ENCODE data around the gene OSBPL10.

Gene OSBPL10

GRCh38 chr3:31772758-31773473 is 208.1 kb downstream of the OSBPL10 start:
- DNase-seq (ENCODE audit: low spot score): no peak

- no peak for DNase-seq (ENCODE audit: low spot score)
Observed at GRCh38 chr3:31772272-31772671, 208.8 kb downstream of the OSBPL10 start.

- no peak for DNase-seq (ENCODE audit: low spot score)
Observed at GRCh38 chr3:31770822-31771326, 210.2 kb downstream of the OSBPL10 start.

- peak; percentile 44 for DNase-seq (ENCODE audit: low spot score)
Observed at GRCh38 chr3:31768479-31769125, 212.5 kb downstream of the OSBPL10 start.

- no peak for DNase-seq (ENCODE audit: low spot score)
Observed at GRCh38 chr3:31767920-31768319, 213.1 kb downstream of the OSBPL10 start.

GRCh38 chr3:31766669-31767068 is 214.4 kb downstream of the OSBPL10 start:
- no peak for DNase-seq (ENCODE audit: low spot score)

GRCh38 chr3:31765871-31766270 is 215.2 kb downstream of the OSBPL10 start:
- no peak for DNase-seq (ENCODE audit: low spot score)

GRCh38 chr3:31763731-31764130 is 217.3 kb downstream of the OSBPL10 start:
- DNase-seq (ENCODE audit: low spot score): no peak

- DNase-seq (ENCODE audit: low spot score): no peak
Observed at GRCh38 chr3:31762888-31763351, 218.1 kb downstream of the OSBPL10 start.

- no peak for DNase-seq (ENCODE audit: low spot score)
Observed at GRCh38 chr3:31762097-31762764, 218.8 kb downstream of the OSBPL10 start.

- DNase-seq (ENCODE audit: low spot score): no peak
Observed at GRCh38 chr3:31760654-31761053, 220.4 kb downstream of the OSBPL10 start.

- no peak for DNase-seq (ENCODE audit: low spot score)
Observed at GRCh38 chr3:31758322-31758965, 222.6 kb downstream of the OSBPL10 start.

- no peak for DNase-seq (ENCODE audit: low spot score)
Observed at GRCh38 chr3:31755926-31756658, 225.0 kb downstream of the OSBPL10 start.

GRCh38 chr3:31754575-31755278 is 226.3 kb downstream of the OSBPL10 start:
- DNase-seq (ENCODE audit: low spot score): no peak

- DNase-seq (ENCODE audit: low spot score): no peak
Observed at GRCh38 chr3:31753050-31753425, 228.0 kb downstream of the OSBPL10 start.

- no peak for DNase-seq (ENCODE audit: low spot score)
Observed at GRCh38 chr3:31752305-31753049, 228.6 kb downstream of the OSBPL10 start.

GRCh38 chr3:31750341-31750740 is 230.7 kb downstream of the OSBPL10 start:
- no peak for DNase-seq (ENCODE audit: low spot score)

- DNase-seq (ENCODE audit: low spot score): no peak
Observed at GRCh38 chr3:31748933-31749295, 232.1 kb downstream of the OSBPL10 start.

GRCh38 chr3:31748281-31748932 is 232.7 kb downstream of the OSBPL10 start:
- DNase-seq (ENCODE audit: low spot score): no peak

- DNase-seq (ENCODE audit: low spot score): no peak
Observed at GRCh38 chr3:31747785-31748184, 233.3 kb downstream of the OSBPL10 start.
